Glomerular endothelial cell (primary cell): ENCODE data around the gene TF. TPM values are rescaled to one million over a fixed set of nuclear protein-coding genes. Genes with fewer than 3 reads are reported as not detected.
"Not testable (repeated sequence)": the region's sequence is repeated elsewhere in the genome, so short reads cannot be mapped to it uniquely, and the experiment has no call there.

Experiments
- DNase-seq: peaks from one replicate; pipeline ENCODE4 v3.0.0-alpha.2; 2011; ENCODE audit warnings: low read depth, low spot score; ENCODE audit errors: extremely low read depth
- total RNA-seq: library from RNA; depleted of rRNA; stranded (reverse); fragments of >200 nt; gene quantifications from 2 replicates; pipeline ENCODE4 v1.2.3, GENCODE V29; 2015

The TF gene
- total RNA-seq, 1 donor from 2014 or later, result 0.12 TPM

DNA sequence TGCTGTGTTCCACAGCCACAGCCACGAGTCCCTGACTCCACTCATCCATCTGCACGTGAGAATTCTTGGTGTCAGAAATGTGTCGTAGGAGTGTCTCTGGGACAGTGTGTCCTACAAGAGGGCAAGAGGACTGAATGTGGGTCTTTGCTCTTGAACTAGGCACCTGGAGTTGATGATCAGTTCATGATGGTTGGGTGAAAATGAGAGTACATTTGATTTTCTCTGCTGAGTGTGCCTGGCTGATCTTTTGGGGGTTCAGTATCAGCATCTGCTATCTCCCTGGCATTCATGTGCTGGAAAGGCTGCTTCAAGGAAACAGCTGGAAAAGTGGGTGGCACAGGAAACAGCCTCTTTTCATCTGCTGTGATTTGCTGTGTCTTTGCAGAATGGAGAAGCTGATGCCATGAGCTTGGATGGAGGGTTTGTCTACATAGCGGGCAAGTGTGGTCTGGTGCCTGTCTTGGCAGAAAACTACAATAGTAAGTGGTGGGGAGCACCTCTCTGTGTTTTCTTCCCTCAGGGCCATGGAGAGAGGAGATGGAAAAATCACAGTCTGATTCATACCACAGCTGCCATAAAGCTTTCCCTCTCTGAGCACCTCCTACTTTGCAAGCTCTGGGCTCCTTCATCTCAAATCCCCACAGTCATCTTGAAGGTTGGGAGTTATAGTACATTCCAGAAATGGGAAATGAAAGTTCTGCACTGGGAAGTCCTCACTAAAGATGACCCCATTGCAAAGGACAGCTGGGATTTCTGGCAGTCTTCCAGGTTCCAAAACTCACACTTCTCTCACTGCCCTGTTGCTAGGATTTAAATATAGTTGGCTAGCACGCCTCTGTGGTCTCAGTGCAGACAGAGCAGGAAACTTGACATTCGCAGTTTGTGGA lies 17.8 kb downstream of the TF start:
- DNase-seq, result no peak

GRCh38 chr3:133765256-133765655 lies 19.1 kb downstream of the TF start:
- DNase-seq, result no peak

DNA sequence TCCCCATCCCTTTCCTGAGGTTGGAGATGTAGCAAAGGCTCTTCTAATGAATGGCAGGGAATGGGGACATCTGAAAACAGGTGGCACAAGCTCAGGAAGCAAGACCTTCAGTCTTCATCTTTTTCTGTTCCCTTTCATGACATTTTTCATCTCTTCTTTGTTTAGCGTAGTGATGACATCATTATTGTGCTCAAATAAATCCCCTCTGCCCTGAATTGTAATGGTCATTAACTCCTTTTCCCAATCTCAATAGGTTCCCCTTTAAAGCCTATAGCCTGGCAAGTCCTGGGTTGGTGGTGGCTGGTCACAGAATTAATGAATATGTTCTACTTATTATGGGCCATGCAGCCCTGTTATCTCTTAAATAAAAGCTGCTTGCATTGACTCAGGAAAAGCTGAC lies 21.4 kb downstream of the TF start:
- DNase-seq, result no peak

DNA sequence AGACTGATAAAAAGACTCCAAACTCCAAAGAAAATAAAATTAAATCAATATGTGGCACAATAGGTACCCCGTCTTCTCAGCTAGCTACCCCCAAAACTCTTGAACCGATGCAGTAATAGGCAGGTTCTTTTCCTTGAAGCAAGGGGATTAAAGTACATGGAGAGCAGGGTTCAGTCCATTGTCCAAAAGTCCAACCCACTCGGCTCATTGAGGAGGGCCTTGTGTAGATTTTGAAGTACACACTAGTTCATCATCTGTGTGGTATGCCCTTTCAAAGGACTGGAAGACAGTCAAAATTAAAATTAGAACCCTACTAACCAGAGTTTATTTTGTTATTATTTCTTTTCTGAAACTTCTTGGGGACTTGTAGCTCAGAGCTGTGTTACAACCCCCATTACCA lies 23.3 kb downstream of the TF start:
- DNase-seq, result no peak

DNA sequence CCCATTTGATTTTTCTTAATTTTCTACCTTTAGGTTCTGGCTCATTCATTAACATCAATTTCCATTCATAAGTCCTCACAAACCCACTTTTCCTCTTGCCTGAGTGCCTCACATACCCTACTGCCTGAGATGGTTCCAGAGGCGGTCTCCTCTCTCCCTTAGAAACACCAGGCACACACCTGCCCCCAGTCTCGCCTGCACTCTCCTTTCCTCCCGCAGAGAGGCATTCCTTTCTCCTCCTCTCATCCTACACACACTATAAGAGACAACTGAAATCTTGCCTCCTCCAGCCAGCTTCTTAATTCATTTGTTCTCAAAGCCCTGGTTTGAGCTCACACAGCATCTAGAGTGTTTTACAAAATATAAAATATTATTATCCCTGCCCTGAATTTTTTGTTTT lies 27.5 kb downstream of the TF start:
- DNase-seq, result no peak

DNA sequence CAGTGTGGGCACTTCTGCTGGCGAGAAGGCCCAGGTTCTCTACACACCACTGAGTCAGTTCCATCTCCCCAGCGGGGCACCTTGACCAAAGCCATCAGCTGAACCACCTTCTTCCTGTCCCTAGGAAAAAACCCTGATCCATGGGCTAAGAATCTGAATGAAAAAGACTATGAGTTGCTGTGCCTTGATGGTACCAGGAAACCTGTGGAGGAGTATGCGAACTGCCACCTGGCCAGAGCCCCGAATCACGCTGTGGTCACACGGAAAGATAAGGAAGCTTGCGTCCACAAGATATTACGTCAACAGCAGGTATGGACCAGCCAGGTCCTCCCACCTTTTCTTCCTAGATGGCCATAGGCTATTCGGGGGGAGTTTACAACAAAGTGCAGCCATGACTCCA lies 29.1 kb downstream of the TF start:
- DNase-seq, result no peak

DNA sequence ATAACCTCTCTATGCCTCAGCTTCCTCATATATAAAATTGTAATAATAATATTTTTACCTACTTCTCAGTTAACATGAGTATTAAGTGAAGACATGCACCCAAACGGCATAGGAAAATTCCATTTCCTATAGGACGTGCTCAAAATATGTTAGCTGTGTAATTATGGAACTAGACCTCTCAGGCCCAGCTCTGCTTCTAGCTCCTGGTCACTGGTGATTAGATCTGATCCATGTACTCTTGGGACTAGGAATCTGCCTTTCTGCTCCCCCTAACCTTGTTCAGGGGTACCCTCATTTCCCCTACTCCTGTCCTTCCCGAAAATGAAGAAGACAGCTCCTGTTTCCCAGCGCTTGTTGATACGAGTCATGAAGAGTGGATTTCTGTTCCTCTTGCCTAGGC lies 29.6 kb downstream of the TF start:
- no peak for DNase-seq

GRCh38 chr3:133776794-133777438 lies 30.7 kb downstream of the TF start:
- no peak for DNase-seq

DNA sequence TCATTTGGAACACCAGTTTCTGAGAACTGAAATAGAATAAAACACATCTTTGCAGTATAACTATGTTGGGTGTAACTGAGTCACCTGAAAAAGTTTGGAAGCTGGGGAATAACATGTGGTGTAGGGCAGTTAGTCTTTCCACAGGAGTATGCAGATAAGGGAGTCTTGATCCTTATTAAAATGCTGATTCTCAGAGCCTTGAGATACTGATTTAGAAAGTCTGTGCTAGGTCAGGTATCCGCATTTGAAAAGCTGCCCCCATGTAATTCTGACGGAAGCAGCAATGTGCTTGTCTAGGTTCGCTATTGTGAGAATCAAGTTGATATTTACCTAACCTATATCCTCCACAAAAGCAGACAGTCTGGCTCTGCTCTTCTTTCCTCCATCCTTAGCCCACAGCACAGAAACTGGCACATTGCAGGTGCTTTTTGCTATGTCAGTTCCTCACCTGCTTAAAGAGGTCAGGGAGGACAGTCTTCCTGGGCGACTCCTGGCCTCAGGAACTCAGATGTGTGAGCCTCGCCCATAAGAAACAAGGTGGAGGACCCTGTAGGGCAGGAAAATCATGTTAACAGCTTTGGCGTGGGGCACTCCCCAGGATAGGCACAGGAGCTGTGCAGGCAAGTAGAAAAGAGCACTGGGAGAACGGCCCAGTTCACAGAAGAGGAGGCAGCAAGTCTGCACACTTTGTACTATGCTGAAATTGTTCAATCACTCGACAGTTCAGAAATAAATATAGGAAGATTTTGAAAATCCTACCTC lies 31.8 kb downstream of the TF start:
- DNase-seq, result no peak

DNA sequence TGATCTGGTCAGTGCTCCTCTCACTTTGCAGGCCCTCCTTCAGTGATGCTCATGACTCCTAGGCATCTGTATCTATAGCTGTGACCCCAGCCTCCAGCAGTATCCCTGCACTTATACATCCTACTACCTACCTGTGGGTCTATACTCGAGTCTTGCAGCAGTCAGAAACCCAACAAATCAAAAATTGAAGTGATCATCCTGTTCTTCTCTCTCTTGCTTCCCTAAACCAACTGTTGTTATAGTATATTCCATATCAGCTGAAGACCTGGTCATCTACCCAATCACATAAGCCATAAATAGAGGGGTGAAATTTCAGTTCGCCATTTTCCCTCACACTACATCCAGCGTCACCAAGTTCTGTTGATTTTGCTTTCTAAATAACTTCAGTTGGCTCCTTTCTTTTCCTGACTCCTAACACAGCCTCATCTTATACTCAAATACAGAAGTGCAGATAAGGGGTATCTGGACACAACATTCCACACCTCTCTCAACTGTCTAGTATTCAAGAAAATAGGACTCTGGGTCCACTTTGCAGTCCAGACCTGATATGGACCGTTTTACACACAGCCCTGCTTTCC lies 33.5 kb downstream of the TF start:
- no peak for DNase-seq

- not testable (repeated sequence) for DNase-seq
Observed at GRCh38 chr3:133780756-133781155, 34.6 kb downstream of the TF start.

DNA sequence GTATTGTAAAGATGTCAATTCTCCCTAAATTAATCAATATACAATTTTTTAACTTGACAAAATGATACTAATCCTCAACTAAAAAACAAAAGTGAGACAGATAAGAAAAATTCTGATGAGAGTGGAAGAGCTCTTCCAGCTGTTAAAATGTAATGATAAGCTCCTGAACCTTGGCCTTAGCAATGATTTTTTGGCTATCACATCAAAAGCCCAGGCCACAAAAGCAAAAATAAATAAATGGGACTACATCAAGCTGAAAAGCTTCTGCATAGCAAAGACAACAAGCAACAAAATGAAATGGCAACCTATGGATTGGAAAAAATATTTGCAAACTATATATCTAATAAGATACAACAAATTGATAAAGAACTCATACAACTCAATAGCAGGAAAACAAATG lies 35.4 kb downstream of the TF start:
- no peak for DNase-seq

GRCh38 chr3:133782454-133782853 lies 36.3 kb downstream of the TF start:
- no peak for DNase-seq

GRCh38 chr3:133783762-133784161 lies 37.6 kb downstream of the TF start:
- DNase-seq, result no peak

DNA sequence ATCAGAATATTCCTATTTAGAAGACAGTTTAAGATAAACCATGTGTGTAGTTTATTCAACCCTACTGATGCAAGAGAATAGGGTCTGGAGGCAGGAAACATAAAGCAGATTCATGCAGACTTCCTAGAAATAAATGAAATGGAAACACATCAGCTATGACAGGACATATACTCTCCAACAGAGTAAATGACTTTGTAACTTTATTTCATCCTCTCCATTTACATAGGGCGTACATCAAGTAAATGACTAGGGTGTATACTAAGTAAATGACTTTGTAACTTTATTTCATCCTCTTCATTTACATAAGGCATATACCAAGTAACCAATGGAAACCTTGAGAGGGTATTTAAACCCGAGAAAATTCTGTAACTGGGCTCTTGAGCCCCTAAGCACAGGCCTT lies 41.8 kb downstream of the TF start:
- DNase-seq, result no peak

- no peak for DNase-seq
Observed at GRCh38 chr3:133792171-133792763, 46.1 kb downstream of the TF start.

DNA sequence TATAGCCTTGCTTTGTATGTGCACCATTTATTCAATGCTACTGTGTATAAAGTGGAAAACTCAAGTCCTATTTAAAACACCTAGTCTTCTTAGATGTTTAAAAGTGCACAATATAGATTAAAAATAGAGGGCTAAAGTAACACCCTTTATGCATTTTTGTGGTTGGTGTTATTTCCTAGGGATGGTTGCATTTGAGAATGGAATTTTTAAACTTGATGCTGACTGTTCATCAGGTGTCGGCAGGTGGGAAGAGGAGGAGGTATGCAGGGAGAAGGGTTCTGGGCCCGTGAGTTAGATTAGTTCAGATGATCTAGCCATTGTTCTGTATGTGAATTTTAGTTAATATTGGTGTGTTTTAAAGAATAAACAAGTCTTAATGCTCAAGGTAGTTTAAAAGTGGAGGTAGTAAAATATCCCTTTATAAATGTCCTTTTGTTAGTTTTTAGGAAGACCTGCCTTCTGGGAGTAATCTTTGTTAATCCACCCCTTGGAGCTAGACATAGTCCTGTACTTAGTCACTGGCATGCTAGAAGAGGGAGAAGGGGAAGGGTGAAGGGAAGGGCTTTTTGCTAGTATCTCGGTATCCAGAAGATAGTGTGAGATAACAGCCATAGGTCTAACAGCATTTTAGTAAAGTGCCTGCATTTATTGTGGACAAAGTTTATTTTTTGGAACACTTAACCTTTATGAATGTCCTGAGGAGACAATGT lies 51.4 kb downstream of the TF start:
- DNase-seq, result no peak

DNA sequence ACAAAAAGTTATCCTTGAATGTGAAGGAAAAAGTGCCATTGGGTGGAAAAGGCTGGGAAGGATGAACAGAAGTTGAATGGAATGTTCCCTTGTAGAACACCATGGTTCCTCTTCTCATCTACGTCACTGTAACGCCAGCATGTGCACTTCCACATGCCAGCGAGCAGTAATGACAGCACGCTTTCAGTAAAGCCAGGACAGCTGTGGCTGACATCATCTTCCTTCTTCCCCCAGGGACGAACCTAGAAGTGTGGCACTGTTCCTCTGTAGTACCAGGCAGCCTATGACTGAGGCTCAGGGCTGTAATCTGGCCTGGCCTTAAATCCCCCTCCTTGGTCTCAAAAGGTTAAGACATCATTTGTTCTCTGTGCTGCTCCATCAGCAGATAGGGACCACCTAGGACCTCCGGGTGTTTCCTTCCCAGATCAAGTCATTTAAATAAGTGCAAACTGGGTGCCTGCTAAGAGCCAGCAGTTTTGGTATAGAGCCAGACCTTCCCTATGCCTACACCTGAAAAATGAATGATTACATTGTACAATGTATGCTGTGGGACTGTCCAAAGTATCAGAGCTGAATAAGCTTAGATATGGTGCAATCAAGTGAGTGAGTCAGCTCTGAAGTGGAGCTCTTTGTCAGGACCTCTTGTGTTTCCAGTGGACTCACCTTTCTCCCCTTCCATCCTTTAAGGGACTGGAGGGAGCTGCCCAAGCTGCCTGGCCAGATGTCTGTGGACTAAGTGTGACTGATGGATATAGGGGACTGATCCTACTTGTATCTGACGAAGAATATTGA lies 53.8 kb downstream of the TF start:
- DNase-seq, result no peak

DNA sequence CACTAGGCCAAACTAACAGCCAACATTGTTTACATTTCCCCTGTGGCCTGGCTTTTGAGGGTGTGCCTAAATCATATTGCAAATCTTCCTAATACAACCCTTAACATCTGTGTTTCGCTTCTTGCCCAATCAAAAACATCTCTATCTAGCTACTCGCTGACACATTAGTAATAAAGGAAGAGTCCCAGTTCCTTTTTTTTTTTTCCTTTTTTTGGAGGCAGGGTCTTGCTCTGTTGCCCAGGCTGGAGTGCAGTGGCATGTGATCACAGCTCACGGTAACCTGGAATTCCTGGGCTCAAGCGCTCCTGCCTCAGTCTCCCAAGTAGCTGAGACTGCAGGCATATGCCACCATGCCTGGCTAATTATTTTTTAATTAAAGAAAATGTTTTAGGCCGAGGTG lies 57.3 kb downstream of the TF start:
- DNase-seq, result no peak
